Measurements from ENCODE around the gene KCND2.
A peak's percentile ranks its signal among the peaks of the same experiment; 100 is the strongest.
"Not testable (repeated sequence)": the region's sequence is repeated elsewhere in the genome, so short reads cannot be mapped to it uniquely, and the experiment has no call there.

KCND2 gene

DNA sequence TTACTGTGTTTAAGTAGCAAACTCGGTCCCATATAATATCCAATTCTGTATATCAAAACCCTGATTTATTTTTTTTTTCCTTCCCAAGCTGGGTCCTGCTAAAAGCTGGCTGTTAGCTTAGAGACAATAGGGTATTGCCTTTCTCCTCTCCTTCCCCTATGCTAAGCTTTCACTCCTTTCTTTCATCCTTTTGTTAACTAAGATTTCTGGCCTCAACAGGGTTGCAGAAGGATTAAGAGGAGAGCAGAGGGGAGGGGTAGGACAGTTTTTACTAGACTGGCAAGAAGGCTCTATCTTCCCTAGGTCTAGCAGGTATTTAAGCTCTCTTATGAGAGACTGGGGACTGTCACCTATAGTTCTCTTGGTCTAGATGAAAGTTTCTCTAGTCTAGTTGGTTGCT is 229.2 kb downstream of the KCND2 start:
- no peak for DNase-seq

DNA sequence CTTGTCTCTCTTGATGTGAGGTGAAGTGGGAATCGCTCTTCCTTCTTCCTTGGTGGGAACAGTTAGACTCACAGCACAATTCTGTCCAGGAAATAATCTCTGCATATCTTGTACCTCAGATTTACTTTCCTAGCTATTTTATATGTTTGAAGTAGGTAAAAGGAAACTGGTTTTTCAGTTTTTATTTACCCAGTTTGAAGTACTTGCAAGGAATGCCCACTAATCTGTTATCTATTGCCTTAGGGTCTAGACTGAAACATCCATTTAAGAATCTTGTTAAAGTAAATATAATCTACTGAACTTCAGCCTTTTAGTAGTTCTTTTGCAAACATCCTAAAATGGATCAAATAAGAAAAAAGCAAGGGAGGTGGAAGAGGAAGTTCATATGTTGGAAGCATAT is 229.8 kb downstream of the KCND2 start:
- DNase-seq = no peak

DNA sequence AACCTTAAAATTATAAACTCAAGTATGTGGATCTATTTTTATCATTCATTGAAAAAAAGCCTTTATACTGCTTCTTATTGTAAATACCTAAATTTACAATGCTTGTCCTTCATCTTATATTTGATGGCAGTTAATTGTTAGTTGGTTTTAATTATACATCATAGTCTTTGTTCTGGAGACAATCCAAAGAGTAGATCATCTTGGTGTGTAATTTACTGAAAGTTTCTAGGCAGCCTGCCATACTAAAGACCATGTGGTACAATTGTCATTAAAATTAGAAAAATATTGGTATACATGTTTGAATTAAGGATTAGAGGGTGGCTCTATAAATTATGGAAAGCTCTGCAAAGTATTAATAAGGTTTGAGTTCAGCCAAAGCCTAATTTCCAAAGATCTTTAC is 231.4 kb downstream of the KCND2 start:
- no peak for DNase-seq

DNA sequence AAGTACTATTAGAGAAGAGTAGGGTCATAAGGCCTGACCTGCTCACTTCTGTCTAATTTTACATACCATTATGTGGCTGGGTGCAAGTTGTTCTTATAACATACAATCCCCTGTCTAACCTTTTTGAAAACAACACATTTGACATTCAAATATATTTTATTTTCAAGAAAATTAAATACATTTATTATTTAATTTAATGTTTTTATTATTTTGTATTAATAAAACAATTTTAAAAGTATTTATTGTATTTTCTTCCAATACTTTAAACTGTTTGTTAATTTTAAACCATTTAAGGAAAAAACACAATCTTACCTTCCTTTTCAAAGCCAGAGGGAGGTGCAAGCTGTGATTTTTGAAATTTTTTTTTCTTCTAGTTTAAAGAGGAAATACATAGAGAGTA is 232.8 kb downstream of the KCND2 start:
- DNase-seq = no peak

- DNase-seq = no peak
Measured at GRCh38 chr7:120512701-120513100, 239.7 kb downstream of the KCND2 start.

DNA sequence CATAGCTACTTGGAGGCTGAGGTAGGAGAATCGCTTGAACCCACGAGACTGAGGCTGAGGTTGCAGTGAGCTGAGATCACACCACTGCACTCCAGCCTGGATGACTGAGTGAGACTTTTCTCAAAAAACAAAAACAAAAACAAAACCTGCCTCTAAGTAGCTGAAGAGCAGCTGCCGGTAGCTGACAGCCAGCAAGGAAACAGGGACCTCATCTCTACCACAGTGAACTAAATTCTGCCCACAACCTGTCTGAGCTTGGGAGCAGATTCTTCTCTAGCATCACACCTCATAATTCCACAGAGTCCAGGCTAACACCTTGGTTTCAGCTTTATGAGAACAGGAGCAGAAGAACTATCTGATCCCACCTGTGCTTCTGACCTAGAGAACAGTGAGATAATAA is 246.2 kb downstream of the KCND2 start:
- no peak for DNase-seq

- no peak for DNase-seq
Measured at GRCh38 chr7:120521761-120522737, 249.1 kb downstream of the KCND2 start.

- no peak for DNase-seq
Measured at GRCh38 chr7:120523985-120524384, 251.0 kb downstream of the KCND2 start.

- no peak for DNase-seq
Measured at GRCh38 chr7:120526902-120527509, 254.0 kb downstream of the KCND2 start.

DNA sequence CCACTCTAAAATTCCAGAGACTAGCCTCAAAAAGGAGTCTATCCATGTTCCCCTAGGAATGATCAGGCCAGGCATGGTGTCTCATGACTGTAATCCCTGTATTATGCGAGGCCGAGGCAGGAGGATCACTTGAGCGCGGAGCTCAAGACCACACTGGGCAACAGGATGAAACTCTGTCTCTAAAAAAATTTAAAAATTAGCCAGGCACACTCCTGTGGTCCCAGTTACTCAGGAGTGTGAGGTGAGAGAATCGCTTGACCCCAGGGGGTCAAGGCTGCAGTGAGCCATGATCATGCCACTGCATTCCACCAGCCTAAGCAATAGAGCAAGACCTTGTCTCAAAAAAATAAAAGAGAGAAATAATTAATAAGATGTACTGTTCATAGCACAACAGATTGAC is 256.8 kb downstream of the KCND2 start:
- DNase-seq = no peak

- no peak for DNase-seq
Measured at GRCh38 chr7:120538335-120538734, 265.4 kb downstream of the KCND2 start.

GRCh38 chr7:120539321-120539720 is 266.3 kb downstream of the KCND2 start:
- DNase-seq = peak in 1 of 14 donors; percentile 9

- no peak for DNase-seq
Measured at GRCh38 chr7:120547605-120548004, 274.6 kb downstream of the KCND2 start.

DNA sequence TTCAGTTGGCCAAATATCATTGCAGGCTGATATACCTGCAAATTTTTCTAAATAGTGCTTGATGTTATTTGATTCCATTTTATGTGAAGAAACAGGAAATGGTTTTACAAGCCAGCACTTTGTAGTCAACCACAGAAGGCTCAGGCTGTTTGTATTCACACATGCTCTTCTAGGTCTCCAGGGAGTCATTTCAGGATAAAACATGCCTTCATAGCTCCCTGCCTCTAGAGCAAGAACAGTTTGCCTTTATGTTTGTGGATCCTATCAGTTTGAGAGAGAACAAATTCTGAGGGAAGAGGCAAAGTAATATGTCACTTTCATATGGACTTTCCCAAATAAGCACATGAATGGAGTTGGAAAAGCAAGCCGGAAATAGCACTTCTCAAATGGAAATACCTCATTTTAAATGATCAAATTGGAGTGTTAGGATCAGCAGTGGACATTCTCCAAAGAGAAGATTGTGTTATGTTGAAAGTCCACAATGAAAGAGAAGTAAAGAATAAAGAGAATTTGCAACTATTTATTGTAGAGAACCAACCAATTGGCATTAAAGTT is 277.6 kb downstream of the KCND2 start:
- DNase-seq = no peak

- DNase-seq = no peak
Measured at GRCh38 chr7:120553491-120553890, 280.5 kb downstream of the KCND2 start.

DNA sequence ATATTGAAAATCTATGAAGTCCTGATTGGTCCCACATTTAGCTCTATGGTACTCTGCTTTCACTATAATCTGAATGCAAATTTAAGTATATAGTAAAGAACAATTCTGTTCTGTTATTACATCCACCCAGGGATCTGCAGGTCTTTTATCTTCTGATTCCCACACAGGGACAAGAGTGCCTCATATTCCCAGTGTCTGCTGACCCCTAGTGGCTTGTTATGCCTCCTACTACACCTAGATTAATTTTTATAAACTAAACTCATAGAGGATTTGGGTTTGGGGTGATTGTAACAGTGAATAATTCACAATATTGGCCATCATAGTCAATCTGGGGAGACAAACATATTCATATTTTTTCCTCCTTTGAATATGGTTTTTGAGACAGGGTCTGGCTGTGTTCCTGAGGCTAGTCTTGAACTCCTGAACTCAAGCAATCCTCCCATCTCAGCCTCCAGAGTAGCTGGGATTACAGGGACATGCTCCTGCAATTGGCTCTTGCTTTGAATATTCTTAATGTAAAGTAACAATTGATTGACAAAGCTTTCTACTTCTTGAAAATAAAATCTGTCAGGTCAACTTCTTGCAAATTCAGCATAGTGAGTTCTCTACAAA is 282.1 kb downstream of the KCND2 start:
- peak in 1 of 14 donors; percentile 47 for DNase-seq

DNA sequence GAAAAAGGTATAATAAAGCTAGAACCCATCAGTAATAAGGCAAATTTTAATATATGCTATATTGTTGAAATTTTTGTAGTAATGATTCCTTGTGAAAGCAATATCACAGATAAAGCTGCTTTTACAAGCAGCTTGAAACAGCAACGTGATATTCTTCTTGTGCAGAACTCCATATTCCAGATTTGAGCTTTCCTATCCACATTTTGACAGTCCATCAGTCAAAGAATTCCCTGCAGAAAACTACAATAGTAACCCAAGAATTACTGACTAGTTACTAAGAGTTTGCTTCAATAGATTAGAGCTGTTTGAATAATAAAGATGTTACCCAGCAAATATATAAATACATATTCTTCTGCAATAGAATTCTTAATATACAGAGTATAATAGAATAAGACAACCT is 291.2 kb downstream of the KCND2 start:
- no peak for DNase-seq

DNA sequence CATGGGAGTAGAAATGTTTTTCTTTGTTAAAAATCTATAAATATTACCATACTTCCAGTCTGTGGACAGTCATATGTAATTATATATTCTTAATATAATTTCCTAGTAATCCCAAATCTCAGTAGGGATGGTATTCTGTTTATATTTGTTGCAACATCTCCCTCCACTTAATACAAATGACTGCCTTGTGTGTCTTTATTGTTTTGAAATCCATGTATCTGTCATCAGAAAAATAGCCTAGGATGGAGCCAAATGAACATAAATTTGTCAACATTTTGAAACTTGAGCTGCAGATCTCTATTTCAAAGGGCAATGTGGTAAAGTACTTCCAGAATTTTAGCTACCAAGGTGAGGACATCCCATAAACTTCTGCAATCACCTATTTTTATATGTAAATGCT is 294.2 kb downstream of the KCND2 start:
- no peak for DNase-seq

DNA sequence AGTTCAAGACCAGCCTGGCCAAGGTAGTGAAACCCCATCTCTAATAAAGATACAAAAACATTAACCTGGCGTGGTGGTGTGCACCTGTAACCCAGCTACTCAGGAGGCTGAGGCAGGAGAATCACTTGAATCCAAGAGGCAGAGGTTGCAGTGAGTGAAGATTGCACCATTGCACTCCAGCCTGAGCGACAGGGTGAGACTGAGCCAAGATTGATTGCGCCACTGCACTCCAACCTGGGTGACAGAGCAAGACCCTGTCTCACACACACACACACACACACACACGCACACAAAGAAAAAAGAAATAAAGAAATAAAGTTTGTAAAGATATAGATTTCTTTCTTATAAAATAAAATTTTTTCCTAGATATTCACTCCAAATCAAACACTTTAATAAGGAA is 305.7 kb downstream of the KCND2 start:
- not testable (repeated sequence) for DNase-seq

DNA sequence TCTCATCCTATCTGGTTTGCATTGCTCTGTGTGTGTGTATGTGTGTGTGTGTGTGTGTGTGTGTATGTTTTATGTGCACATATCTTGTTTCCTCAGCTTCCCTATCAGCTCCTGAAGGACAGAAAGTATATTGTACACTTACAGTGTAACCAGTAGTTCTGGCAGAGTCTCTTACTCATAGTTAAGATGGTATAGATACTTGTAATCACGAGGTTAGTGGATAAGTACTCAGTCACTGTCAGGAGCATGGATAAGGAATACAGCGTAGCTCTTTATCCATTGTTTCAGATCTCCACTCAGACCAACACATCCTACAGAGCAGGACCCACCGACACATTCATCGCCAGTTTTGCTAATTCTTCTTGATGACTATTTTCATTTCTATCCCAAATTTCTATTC is 309.9 kb downstream of the KCND2 start:
- no peak for DNase-seq

DNA sequence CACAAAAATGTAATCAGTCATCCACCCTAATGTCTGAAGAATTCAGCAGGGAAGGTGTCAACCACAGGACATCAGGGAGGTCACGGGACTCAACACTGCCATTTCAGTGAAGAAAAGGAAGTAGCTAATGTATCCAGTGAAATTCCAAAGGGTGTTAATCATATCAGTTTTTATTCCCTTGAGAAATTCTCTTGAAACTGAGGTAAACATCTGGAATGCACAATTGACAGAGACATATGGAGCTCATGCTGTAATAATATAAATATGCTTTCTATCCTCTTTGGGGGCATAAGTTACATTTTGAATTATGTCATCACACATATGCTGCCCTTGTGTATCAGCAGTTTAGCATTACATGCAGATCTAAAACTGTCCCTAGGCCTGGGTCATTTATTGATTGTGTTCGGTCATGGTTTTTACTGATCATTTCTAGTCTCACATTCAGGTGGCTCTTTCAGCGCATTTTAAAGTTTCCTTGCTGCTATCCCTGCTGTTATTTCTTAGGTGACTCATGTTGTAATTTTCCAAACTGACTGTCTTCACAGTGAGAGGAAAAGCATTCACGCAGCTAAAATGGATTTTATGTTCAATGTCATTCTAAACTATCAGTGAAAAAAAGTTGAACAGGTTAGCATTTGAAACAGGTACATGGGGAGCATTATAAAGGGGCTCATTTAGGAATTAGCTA is 311.1 kb downstream of the KCND2 start:
- DNase-seq = no peak

GRCh38 chr7:120586571-120586970 is 313.6 kb downstream of the KCND2 start:
- no peak for DNase-seq

GRCh38 chr7:120587243-120587642 is 314.3 kb downstream of the KCND2 start:
- no peak for DNase-seq

Measured in C1 segment of cervical spinal cord (tissue), 14 donors.